Epithelial cell of proximal tubule (primary cell): Measurements from ENCODE around the gene RALGPS2. TPM values are rescaled to one million over a fixed set of nuclear protein-coding genes. Genes with fewer than 3 reads are reported as not detected.

Experiments
- DNase-seq: peaks from one replicate; pipeline ENCODE4 v3.0.0-alpha.2; 2011; ENCODE audit warnings: low read depth
- H3K4me3 ChIP-seq: 2 replicates; pipeline ENCODE4 v1.5.1; 2011; ENCODE audit warnings: low read depth, mild to moderate bottlenecking, low read length
- total RNA-seq: library from RNA; depleted of rRNA; stranded (reverse); fragments of >200 nt; gene quantifications from 2 replicates; pipeline ENCODE4 v1.2.3, GENCODE V29; 2015
- TF ChIP-seq, protein P1 (sequence below): conservative IDR thresholded peaks from 2 replicates; pipeline ENCODE4 v1.5.1; 2012; ENCODE audit warnings: low read depth, mild to moderate bottlenecking, low read length

The RALGPS2 gene
- total RNA-seq, 1 donor from 2014 or later, result 15.0 TPM

DNA sequence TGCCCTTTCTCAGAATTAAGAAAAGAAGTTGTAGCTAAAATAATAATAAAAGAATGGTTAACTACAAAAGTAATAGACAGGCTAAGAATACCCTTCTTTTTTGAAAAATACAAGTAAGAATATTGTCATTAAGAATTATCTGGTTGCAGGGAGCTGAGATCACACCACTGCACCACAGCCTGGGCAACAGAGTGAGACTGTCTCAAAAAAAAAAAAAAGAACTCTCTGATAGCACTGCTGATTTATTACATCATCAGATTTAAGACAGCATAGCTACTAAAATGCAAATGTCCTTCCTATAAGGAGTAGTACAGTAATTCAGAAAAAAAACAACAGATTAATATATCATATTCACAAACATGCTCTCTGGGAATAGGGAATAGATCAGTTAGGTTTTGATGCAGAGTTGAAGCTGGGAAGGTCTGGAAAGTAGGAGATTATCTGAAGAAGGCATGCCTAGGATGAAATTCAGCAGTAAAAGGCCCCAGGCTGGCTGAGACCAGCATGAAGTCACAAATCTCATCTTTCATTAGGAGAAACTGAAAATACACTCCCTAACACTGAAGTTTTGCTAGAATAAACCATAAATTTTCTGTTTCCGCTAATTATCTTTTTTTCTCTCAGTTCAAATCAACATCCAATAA is 176.6 kb downstream of the RALGPS2 start:
- TF ChIP-seq, protein P1, sequence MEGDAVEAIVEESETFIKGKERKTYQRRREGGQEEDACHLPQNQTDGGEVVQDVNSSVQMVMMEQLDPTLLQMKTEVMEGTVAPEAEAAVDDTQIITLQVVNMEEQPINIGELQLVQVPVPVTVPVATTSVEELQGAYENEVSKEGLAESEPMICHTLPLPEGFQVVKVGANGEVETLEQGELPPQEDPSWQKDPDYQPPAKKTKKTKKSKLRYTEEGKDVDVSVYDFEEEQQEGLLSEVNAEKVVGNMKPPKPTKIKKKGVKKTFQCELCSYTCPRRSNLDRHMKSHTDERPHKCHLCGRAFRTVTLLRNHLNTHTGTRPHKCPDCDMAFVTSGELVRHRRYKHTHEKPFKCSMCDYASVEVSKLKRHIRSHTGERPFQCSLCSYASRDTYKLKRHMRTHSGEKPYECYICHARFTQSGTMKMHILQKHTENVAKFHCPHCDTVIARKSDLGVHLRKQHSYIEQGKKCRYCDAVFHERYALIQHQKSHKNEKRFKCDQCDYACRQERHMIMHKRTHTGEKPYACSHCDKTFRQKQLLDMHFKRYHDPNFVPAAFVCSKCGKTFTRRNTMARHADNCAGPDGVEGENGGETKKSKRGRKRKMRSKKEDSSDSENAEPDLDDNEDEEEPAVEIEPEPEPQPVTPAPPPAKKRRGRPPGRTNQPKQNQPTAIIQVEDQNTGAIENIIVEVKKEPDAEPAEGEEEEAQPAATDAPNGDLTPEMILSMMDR, result no peak
- no peak overlapping the region for H3K4me3 ChIP-seq
- DNase-seq, result no peak

DNA sequence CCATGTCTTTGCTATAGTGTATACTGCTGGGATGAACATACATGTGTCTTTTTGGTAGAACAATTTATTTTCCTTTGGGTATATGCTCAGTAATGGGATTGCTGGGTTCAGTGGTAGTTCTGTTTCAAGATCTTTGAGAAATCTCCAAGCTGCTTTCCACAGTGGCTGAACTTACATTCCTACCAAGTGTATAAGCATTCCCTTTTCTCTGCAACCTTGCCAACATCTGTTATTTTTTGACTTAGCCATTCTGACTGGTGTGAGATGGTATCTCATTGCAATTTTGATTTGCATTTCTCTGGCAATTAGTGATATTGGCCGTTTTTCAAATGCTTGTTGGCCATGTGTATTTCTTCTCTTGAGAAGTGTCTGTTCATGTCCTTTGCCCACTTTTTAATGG is 183.3 kb downstream of the RALGPS2 start:
- TF ChIP-seq, protein P1, result no peak
- H3K4me3 ChIP-seq, result no peak overlapping the region
- DNase-seq, result no peak

DNA sequence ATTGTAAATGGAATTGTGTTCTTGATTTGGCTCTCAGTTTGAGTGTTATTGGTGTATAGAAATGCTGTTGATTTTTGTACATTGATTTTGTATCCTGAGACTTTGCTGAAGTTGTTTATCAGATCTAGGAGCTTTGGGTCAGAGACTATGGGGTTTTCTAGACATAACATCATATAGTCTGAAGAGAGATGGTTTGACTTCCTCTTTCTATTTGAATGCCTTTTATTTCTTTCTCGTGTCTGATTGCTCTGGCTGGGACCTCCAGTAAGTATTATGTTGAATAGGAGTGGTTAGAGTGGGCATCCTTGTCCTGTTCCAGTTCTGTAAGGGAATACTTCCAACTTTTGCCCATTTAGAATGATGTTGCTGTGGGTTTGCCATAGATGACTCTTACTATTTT is 185.0 kb downstream of the RALGPS2 start:
- TF ChIP-seq, protein P1, result no peak
- no peak overlapping the region for H3K4me3 ChIP-seq
- DNase-seq, result no peak

DNA sequence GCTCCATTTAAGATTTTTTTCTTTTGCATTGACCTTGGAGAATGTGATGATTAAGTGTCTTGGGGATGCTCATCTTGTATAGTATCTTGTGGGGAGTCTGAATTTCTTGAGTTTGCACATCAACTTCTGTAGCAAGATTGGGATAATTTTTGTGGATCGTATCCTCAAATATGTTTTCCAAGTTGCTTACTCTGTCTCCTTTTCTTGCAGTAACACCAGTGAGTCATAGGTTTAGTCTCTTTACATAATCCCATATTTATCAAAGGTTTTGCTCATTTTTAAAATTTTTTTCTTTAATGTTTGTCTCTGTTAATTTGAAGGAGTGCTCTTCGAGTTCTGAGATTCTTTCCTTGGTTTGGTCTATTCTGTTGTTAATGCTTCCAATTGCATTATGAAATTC is 187.6 kb downstream of the RALGPS2 start:
- H3K4me3 ChIP-seq, result no peak overlapping the region
- DNase-seq, result no peak
- TF ChIP-seq, protein P1, result no peak

DNA sequence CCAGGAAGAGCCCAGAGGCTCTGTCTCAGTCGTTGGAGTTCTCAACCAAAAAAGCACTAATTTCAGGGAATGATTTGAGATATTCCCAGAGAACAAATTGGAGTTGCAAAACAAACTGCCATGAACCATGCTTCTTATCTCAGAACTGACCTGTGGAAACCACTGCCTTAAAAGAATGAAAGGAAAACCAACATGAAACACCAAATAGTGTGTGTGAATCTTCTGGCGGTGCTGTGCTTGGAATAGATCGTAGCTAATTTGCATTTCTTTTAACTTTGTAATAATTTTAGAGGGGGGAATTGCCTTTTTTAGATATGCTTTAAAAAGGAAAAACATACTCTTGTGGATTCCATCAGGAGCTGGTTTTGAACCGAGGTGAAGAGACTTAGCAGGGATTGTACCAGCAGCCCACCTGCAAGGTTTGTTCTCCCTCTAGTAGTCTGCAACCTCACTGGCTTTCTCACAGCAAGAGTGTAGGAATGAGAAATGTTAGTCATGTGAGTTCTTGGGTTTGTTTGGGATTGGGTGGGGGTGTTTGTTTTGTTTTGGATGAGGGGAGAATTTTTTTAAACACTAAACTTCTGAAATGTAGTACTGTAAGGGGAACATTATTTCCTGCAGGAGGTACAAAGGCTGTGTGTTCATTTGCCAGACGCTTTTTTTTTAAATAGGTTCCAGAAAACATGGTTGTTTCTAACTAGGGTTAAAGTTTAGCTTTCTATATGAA is 191.6 kb downstream of the RALGPS2 start:
- H3K4me3 ChIP-seq, result no peak overlapping the region
- DNase-seq, result no peak
- TF ChIP-seq, protein P1, result no peak

DNA sequence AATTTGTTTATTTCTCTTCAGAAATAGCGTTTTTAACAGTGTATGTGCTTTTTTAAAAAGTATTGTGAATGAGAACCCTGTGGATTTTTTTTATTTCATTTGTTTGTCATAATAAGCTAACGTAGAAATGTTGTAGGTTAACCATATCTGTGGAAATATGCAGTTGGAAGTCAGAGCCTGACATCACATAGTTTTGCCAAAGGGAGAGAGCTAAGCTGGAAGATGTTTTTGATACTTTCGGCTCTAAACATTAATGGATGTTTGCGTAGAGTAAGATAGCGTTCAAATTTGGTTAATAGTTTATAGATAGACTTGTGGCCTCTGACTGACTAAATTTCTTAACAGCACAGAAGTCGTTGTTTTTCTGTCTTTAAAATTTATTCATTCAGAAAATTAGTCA is 193.3 kb downstream of the RALGPS2 start:
- TF ChIP-seq, protein P1, result no peak

DNA sequence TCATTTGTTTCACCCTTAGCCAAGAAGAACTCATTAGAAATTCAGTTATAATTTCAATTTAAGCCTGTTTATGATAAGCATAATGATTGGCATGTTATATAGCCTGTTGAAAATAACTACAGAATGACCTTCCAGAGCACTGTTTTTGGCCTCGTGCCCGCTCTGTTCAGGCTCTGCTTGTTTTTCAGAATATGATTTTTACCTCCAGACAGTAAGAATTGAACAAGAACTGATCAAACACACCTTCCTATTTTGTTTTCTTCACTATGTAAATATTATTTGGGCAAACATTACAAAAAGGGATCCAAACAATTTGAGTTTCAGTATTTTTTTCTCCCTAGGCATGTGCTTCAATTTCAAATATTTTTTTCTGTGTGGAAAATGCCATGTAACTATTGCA is 193.9 kb downstream of the RALGPS2 start:
- H3K4me3 ChIP-seq, result no peak overlapping the region
- TF ChIP-seq, protein P1, result no peak
- DNase-seq, result no peak

More for the DNA sequence above, 193.3 kb downstream of the RALGPS2 start:
- no peak overlapping the region for H3K4me3 ChIP-seq
- no peak for DNase-seq
